Stimulated activated CD8-positive, alpha-beta memory T cell treated with anti-CD3 and anti-CD28 coated beads, Interleukin-2, amount 100 ng/mL, for 1 hour (primary cell): ENCODE results near the gene LFNG.

ENCODE experiments used
- DNase-seq, 2 donors: peaks; one replicate each; pipeline ENCODE4 v3.0.0-alpha.2; 2020; ENCODE audit warnings: low read depth in 2 of 2

Gene LFNG

GRCh38 chr7:2517026-2517425 lies 2.5 kb upstream of the LFNG start:
- no peak for DNase-seq

- DNase-seq: no peak
Measured at GRCh38 chr7:2517678-2518507, 1.7 kb upstream of the LFNG start.

DNA sequence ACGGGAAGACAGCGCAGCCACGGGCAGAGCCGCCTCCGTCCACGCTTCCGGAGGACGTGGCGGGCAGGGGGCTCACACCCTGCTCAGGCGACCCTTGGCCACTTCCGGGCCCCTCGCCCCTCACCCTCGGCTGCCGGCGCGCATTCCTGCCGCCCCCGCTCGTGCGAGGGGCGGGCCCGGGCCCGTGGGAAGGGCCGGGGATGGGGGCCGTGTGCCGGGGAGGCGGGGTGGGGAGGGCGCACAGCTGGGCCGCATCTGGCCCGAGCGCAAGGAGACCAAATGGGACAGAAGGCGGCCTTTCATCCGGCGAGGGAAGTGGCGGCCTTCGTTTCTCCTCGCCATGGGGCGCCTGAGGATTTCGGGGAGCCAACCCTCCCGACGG lies 846 bp upstream of the LFNG start:
- DNase-seq: no peak

GRCh38 chr7:2520131-2520760 lies 672 bp downstream of the LFNG start:
- DNase-seq: no peak

- no peak for DNase-seq
Measured at GRCh38 chr7:2520761-2521290, 1.3 kb downstream of the LFNG start.

DNA sequence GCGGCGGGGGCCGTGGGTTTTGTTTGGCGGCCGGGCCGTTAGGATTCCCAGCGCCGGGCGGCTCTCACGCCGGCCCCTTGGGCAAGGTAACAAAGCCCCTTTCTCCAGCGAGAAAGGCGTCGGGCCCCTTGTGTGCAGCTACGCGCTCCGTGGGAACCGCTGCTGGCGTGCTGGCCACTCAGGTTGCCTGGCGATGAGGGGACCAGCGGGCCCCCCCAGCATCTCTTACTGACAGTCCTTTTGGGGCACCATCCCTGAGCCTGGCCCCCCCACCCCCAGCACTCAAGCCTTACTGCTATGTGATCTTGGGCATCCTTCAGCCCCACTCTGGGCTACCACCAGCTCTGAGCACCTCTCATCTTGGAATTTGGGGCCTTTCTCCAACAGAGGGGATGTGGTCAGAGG lies 1.8 kb downstream of the LFNG start:
- DNase-seq: no peak

DNA sequence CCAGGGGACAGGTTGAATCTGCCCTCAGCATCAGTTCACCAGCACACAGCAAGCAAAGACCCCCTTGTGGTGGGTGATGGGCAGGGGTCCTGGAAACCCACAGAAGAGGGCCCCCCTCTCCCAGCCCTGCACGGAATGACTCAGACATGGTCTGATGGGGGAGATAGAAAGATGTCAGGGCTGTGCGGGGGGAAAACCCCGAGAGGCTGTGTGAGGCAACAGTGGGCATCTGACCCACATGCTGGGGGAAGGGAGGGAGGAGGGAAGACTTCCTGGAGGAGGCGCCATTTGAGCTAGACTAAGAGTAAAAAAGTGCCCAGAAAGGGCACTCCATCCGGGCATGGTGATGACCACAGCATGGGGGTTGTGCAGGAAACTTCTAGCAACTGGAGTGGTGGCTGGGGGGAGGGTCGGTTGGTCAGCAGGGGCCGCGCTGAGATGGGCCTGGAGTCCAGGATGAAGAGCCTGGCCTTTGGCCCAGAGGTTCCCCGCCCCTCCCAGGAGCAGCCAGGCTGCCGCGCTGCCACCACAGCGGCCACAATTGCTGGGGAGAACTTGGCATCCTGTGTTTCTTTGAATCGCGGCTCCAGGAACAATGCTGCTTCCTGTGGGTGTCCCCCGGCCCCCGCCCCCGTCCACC lies 2.5 kb downstream of the LFNG start:
- DNase-seq: no peak

DNA sequence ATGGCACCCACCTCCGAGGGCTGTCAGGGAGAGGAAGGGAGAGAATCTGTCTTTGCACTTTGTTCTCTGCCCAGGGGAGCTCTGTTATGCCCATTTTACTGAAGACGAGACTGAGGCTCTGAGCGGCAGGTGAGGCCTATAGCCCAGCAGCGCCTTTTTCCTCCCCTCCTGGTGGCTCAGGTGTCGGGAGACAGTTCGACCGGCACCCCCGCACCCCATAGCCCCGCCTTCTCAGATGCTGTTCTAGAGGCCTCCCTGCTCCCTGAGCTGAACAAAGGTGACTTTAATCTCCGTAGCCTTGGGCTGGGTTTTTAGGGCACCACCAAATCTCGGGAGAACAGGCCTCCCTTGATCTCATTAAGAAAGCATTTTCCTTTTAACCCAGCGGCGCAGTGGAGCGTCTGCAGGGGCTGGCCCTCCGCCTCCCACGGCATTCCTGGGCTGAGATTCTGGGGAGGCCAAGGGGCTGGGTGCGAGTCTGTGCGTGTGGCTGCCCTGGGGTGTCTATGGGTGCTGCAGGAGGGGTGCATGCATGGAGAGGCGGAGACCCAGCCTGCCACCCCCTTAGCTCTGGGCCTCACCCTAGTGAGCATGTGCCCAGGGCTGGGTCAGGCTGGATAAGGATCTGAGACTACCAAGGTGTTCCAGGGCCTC lies 3.3 kb downstream of the LFNG start:
- DNase-seq: no peak

GRCh38 chr7:2523461-2523936 lies 3.9 kb downstream of the LFNG start:
- DNase-seq: no peak

GRCh38 chr7:2523941-2524807 lies 4.6 kb downstream of the LFNG start:
- no peak for DNase-seq

GRCh38 chr7:2524808-2525657 lies 5.5 kb downstream of the LFNG start:
- DNase-seq: no peak

- DNase-seq: no peak
Measured at GRCh38 chr7:2525658-2526630, 6.4 kb downstream of the LFNG start.

- DNase-seq: no peak
Measured at GRCh38 chr7:2526659-2527504, 7.3 kb downstream of the LFNG start.

- no peak for DNase-seq
Measured at GRCh38 chr7:2527505-2528467, 8.2 kb downstream of the LFNG start.

- DNase-seq: no peak
Measured at GRCh38 chr7:2528481-2529095, 9.0 kb downstream of the LFNG start.
